Heart left ventricle (tissue), 16 donors: ENCODE data around the gene NEB. TPM values are rescaled to one million over a fixed set of nuclear protein-coding genes. Genes with fewer than 3 reads are reported as not detected.
A peak's percentile ranks its signal among the peaks of the same experiment; 100 is the strongest.
"Not testable (repeated sequence)": the region's sequence is repeated elsewhere in the genome, so short reads cannot be mapped to it uniquely, and the experiment has no call there.

Experiments
- ATAC-seq, 4 donors: fragments of 200-7000 bp; cut with Tn5 transposase; one replicate each; pipeline ENCODE4 v1.9.1; 2020 to 2022; ENCODE audit warnings: moderate library complexity in 4 of 4, mild to moderate bottlenecking in 3 of 4, moderate number of reproducible peaks in 1 of 4
- DNase-seq, 5 donors: peaks; one replicate each; pipeline ENCODE4 v3.0.0-alpha.2; 2020
- H3K27ac ChIP-seq, 12 donors: fragments of 200-600 bp; sonication (generic) in 4 of 12; one replicate each; pipeline versions ENCODE4 v1.5.0 to v1.8.0; 2016 to 2022; ENCODE audit warnings: mild to moderate bottlenecking in 2 of 12
- H3K27me3 ChIP-seq, 9 donors: fragments of 200-600 bp; sonication (generic) in 2 of 9; one replicate each; pipeline versions ENCODE4 v1.5.1 to v1.8.0; 2016 to 2022; ENCODE audit warnings: mild to moderate bottlenecking in 3 of 9
- H3K36me3 ChIP-seq, 9 donors: fragments of 200-600 bp; sonication (generic) in 2 of 9; one replicate each; pipeline versions ENCODE4 v1.5.0 to v1.8.0; 2018 to 2022; ENCODE audit warnings: mild to moderate bottlenecking in 2 of 9
- H3K4me1 ChIP-seq, 12 donors: fragments of 200-600 bp; sonication (generic) in 4 of 12; one replicate each; pipeline versions ENCODE4 v1.5.0 to v1.8.0; 2016 to 2022; ENCODE audit warnings: mild to moderate bottlenecking in 3 of 12
- H3K4me3 ChIP-seq, 12 donors: fragments of 200-600 bp; sonication (generic) in 4 of 12; one replicate each; pipeline versions ENCODE4 v1.5.0 to v1.8.0; 2017 to 2022; ENCODE audit warnings: mild to moderate bottlenecking in 9 of 12, moderate library complexity in 4 of 12
- H3K9me3 ChIP-seq, 12 donors: fragments of 200-600 bp; sonication (generic) in 4 of 12; one replicate each; pipeline versions ENCODE4 v1.5.0 to v1.8.0; 2016 to 2022; ENCODE audit warnings: mild to moderate bottlenecking in 1 of 12
- CTCF ChIP-seq, 12 donors: fragments of 200-600 bp; sonication (generic) in 4 of 12; IDR thresholded peaks; one replicate each; pipeline versions ENCODE4 v1.5.0 to v1.8.0; 2018 to 2022; ENCODE audit warnings: antibody characterized with exemption in 12 of 12, mild to moderate bottlenecking in 5 of 12
- POLR2A ChIP-seq, 2 donors: fragments of 450-650 bp; IDR thresholded peaks; one replicate each; pipeline ENCODE4 v1.6.1; 2017; ENCODE audit warnings: antibody characterized with exemption in 2 of 2, mild to moderate bottlenecking in 2 of 2, moderate library complexity in 2 of 2
- WGBS, 4 donors: extraction: QIAGEN DNeasy Blood & Tissue Kit in 2 of 4; methylation state at CpG; one replicate each; pipeline versions ENCODE4 v1.1.5 to v1.1.7; 2013 to 2018; 5-methylcytosine and 5-hydroxymethylcytosine counted together
- intact Hi-C, 10 donors: fragments of 100-400 bp; cut with DNase I; formaldehyde crosslinking; loops; one replicate each; pipeline versions ENCODE4 v1.11.1 to v1.14.2; 2022
- polyA plus RNA-seq, 2 donors: library from polyadenylated mRNA; stranded (reverse); fragments of 200-250 nt; gene quantifications; one replicate each; pipeline ENCODE4 v1.2.3, GENCODE V29; 2013
- total RNA-seq, 9 donors: library from RNA; depleted of rRNA in 2 of 9; stranded (reverse); fragments of >200 nt in 2 of 9; fragmentation: NEBNext Ultra II Directional in 3 of 9; extraction: Animal tissue kit (Norgen Biotek cat#: 25700) in 3 of 9; gene quantifications; one replicate each; pipeline versions ENCODE4 v1.1.0 to v1.2.4, GENCODE V29; 2016 to 2023
- donor health status: ischemic (EF 13 %, LVEDD 7.1; RV severe dilation, severe dysfunction).
- donor health status: healthy with polysubstance abuse.
- donor health status: DM: no; HTN: yes; CAD: no.
- donor health status: DM: no; HTN: no; CAD: no.
- donor health status: ischemic (EF 25% LVEDD 6.9; RV normal size, moderate dysfunction).
- donor health status: ischemic (EF 25% LVEDD 5.7; RV mildly dilated, moderate dysfunction).
- donor health status: healthy.
- donor health status: DM: yes; HTN: yes; CAD: no.
- donor health status: ischemic (EF 35%, LVEDD 5.7; RV mildly dilated, moderate dysfunction).
- donor health status: nonischemic (EF 11% LVEDD 7.7; RV severe dilation, severe dysfunction).
- donor health status: DM: yes; HTN: yes; CAD: no.
- donor health status: PGD.
- donor health status: ischemic (EF 29% LVEDD 5.4; RV normal size, mild dysfunction).
- donor health status: nonischemic (EF 23%, LVEDD 6.1; RV moderate dilation, normal function).

The NEB gene
- total and polyA plus RNA-seq, 11 donors, result 0.43 to 23.9 (median 3.0) TPM

GRCh38 chr2:151644580-151644979, 89.7 kb downstream of the NEB start:
- 89 to 94% (median 92%) methylated on average over 2 of the region's 2 CpGs for WGBS, 4 donors
- Histone ChIP-seq H3K27ac (no peak overlapping the region), H3K4me3 (no peak overlapping the region), H3K36me3 (no peaks in the 10 kb centered on the region), H3K4me1 (no peaks in the 10 kb centered on the region), H3K27me3 (no peaks in the 10 kb centered on the region), H3K9me3 (peaks cover 0 to 23% (median 8%) of the 10 kb centered on the region in 12 donors)
- DNase-seq, result no peak
- no peak for ATAC-seq
- intact Hi-C loops, result no loop called here
- TF ChIP-seq POLR2A (IDR thresholded peaks at IDR 0.05), result no peak

- intact Hi-C loops, H3K27ac ChIP-seq, H3K36me3 ChIP-seq, H3K9me3 ChIP-seq, H3K4me3 ChIP-seq, H3K27me3 ChIP-seq, ATAC-seq, DNase-seq: not testable (repeated sequence)
- H3K4me1 ChIP-seq, result peaks cover 0 to 24% (median 8%) of the 10 kb centered on the region in 12 donors
- 90 to 95% (median 94%) methylated on average over 2 of the region's 2 CpGs for WGBS, 4 donors
Observed at GRCh38 chr2:151641895-151642294, 92.4 kb downstream of the NEB start.

DNA sequence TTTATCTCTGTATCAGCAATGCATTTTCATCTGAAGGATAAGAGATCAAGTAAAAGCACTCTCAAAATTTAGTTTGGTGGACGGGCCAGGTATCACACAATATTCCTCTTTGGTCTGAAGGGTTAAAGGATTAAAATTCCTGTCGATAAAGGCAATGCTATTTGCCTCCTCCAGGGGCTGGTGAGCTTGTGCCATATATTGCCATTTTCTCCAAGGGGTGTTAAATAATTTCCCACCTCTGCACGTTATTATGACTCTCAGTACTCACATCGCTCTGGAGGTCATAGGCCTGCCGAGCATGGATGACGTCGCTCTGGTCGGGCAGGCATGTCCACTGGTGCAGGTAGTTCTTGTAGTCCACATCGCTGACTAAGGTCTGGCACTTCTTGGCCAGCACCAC, 94.2 kb downstream of the NEB start:
- 91 to 93% (median 92%) methylated on average over 9 of the region's 9 CpGs for WGBS, 4 donors
- Histone ChIP-seq H3K27ac (no peak overlapping the region), H3K36me3 (no peaks in the 10 kb centered on the region), H3K9me3 (peaks cover 0 to 7% (median under 1%) of the 10 kb centered on the region in 12 donors), H3K27me3 (no peaks in the 10 kb centered on the region), H3K4me1 (peaks cover 0 to 30% (median 8%) of the 10 kb centered on the region in 12 donors), H3K4me3 (no peak overlapping the region)
- TF ChIP-seq CTCF (IDR thresholded peaks at IDR 0.05) (no peak), POLR2A (IDR thresholded peaks at IDR 0.05) (no peak)
- intact Hi-C loops, result no loop called here
- ATAC-seq (no peak), DNase-seq (no peak)

- no peak for DNase-seq
- Histone ChIP-seq H3K9me3 (peaks cover 0 to 15% (median 4%) of the 10 kb centered on the region in 12 donors), H3K36me3 (no peaks in the 10 kb centered on the region), H3K27ac (no peak overlapping the region), H3K4me3 (no peak overlapping the region), H3K4me1 (peaks cover 0 to 30% (median 8%) of the 10 kb centered on the region in 12 donors), H3K27me3 (no peaks in the 10 kb centered on the region)
- 96 to 100% (median 97%) methylated on average over 1 of the region's 1 CpG for WGBS, 4 donors
- intact Hi-C loops, result no loop called here
- no peak for TF ChIP-seq CTCF (IDR thresholded peaks at IDR 0.05)
- TF ChIP-seq POLR2A (IDR thresholded peaks at IDR 0.05), result no peak
- ATAC-seq, result no peak
Observed at GRCh38 chr2:151638990-151639389, 95.3 kb downstream of the NEB start.

DNA sequence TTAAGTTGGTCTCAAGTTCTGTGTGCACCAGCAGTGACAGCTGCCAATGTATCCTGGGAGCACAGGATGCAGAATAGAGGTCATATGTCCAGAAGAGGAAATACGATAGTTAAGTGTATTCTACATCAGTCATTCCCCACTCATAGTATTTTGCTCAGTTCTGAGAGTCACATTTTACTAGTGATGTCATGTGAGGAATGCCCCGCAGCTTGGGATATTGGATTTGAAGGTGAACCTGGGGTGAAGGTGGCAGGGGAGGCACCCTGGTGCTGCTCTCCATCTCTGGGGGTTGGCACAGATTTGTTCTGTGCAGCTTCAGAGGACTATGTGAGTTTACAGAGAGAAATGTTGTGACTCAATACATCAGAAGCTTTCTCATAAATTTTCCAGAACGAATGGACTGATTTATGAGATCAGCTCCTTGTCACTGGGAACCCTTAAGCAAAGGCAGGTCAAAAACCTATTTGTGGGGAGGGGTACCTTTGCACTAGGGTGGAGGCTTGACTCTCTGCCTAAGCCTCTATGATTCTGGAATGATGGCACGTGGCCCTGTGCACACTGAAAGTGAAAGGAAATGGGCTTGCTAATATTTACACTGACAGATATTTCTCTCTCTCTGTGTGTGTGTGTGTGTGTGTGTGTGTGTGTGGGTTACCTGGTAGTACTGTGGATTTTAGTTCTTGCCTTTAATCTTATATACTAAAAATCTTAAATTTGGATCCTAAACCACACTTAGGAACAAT, 95.9 kb downstream of the NEB start:
- ATAC-seq, result peak in 2 of 4 donors; percentile 51 to 62
- Histone ChIP-seq H3K36me3 (no peaks in the 10 kb centered on the region), H3K9me3 (peaks cover 0 to 15% (median 4%) of the 10 kb centered on the region in 12 donors), H3K27ac (peak overlapping the region in 2 of 12 donors; percentile 26 to 76), H3K4me1 (peaks cover 0 to 30% (median 8%) of the 10 kb centered on the region in 12 donors), H3K4me3 (no peak overlapping the region), H3K27me3 (no peaks in the 10 kb centered on the region)
- DNase-seq, result no peak
- intact Hi-C loops, result no loop called here
- TF ChIP-seq CTCF (IDR thresholded peaks at IDR 0.05) (no peak), POLR2A (IDR thresholded peaks at IDR 0.05) (no peak)
- 44 to 50% (median 46%) methylated on average over 4 of the region's 4 CpGs for WGBS, 4 donors
